MM.1S (cell line): ENCODE data around the gene SERPINB6.
A peak's percentile ranks its signal among the peaks of the same experiment; 100 is the strongest.
"Not testable (repeated sequence)": the region's sequence is repeated elsewhere in the genome, so short reads cannot be mapped to it uniquely, and the experiment has no call there.

Experiments used
- DNase-seq: peaks from one replicate; pipeline ENCODE4 v3.0.0-alpha.2; 2015
- H2AFZ ChIP-seq: fragments of 300-600 bp; sonication (generic); 2 replicates; pipeline ENCODE4 v1.6.0; 2016; ENCODE audit warnings: antibody characterized with exemption, low read length
- H3F3A ChIP-seq: fragments of 300-600 bp; sonication (generic); 2 replicates; pipeline ENCODE4 v1.6.1; 2016; ENCODE audit warnings: mild to moderate bottlenecking, antibody characterized with exemption, low read length, moderate library complexity, mixed read lengths; ENCODE audit not compliant: insufficient read depth
- H3K27ac ChIP-seq: fragments of 300-600 bp; sonication (generic); 2 replicates; pipeline ENCODE4 v1.5.1; 2016; ENCODE audit warnings: mild to moderate bottlenecking, low read length
- H3K27me3 ChIP-seq: fragments of 300-600 bp; sonication (generic); replicated peaks from 2 replicates; pipeline ENCODE4 v1.6.0; 2016; ENCODE audit warnings: low read length; ENCODE audit not compliant: insufficient read depth
- H3K36me3 ChIP-seq: fragments of 300-600 bp; sonication (generic); replicated peaks from 2 replicates; pipeline ENCODE4 v1.6.1; 2016; ENCODE audit warnings: mild to moderate bottlenecking, low read length, mixed read lengths; ENCODE audit not compliant: insufficient read depth
- H3K4me1 ChIP-seq: fragments of 300-600 bp; sonication (generic); 2 replicates; pipeline ENCODE4 v1.6.1; 2016; ENCODE audit warnings: low read length, mixed read lengths
- H3K4me2 ChIP-seq: fragments of 300-600 bp; sonication (generic); 2 replicates; pipeline ENCODE4 v1.6.0; 2016; ENCODE audit warnings: low read depth, low read length
- H3K4me3 ChIP-seq: fragments of 300-600 bp; sonication (generic); 2 replicates; pipeline ENCODE4 v1.5.1; 2016; ENCODE audit warnings: low read length, mixed read lengths
- H3K79me2 ChIP-seq: fragments of 300-600 bp; sonication (generic); 2 replicates; pipeline ENCODE4 v1.6.1; 2016; ENCODE audit warnings: mixed run types, low read length, mixed read lengths
- H3K9ac ChIP-seq: fragments of 300-600 bp; sonication (generic); 2 replicates; pipeline ENCODE4 v1.6.1; 2016; ENCODE audit warnings: low read length, mixed read lengths
- H3K9me2 ChIP-seq: fragments of 300-600 bp; sonication (generic); replicated peaks from 2 replicates; pipeline ENCODE4 v1.6.1; 2016; ENCODE audit warnings: mild to moderate bottlenecking, low read length, mixed read lengths; ENCODE audit not compliant: insufficient read depth
- H3K9me3 ChIP-seq: fragments of 300-600 bp; sonication (generic); replicated peaks from 2 replicates; pipeline ENCODE4 v1.6.1; 2016; ENCODE audit warnings: mild to moderate bottlenecking, low read length, mixed read lengths; ENCODE audit not compliant: insufficient read depth
- H4K20me1 ChIP-seq: fragments of 300-600 bp; sonication (generic); 2 replicates; pipeline ENCODE4 v1.6.1; 2016; ENCODE audit warnings: mild to moderate bottlenecking, low read length, moderate library complexity, mixed read lengths; ENCODE audit not compliant: insufficient read depth
- EZH2 ChIP-seq: fragments of 300-600 bp; sonication (generic); optimal IDR thresholded peaks from 2 replicates; pipeline ENCODE3; 2017; ENCODE audit warnings: low read depth, mild to moderate bottlenecking, antibody characterized with exemption, low read length, mixed read lengths
- EZH2phosphoT487 ChIP-seq: fragments of 300-600 bp; sonication (generic); IDR thresholded peaks from 2 replicates; pipeline ENCODE4 v1.6.1; 2018; ENCODE audit warnings: antibody characterized with exemption, low read length
- TF ChIP-seq, protein P1 (sequence below): fragments of 300-600 bp; sonication (generic); IDR thresholded peaks from 2 replicates; pipeline ENCODE4 v1.5.1; 2016; ENCODE audit warnings: antibody characterized with exemption, low read length, mixed read lengths

SERPINB6 gene

DNA sequence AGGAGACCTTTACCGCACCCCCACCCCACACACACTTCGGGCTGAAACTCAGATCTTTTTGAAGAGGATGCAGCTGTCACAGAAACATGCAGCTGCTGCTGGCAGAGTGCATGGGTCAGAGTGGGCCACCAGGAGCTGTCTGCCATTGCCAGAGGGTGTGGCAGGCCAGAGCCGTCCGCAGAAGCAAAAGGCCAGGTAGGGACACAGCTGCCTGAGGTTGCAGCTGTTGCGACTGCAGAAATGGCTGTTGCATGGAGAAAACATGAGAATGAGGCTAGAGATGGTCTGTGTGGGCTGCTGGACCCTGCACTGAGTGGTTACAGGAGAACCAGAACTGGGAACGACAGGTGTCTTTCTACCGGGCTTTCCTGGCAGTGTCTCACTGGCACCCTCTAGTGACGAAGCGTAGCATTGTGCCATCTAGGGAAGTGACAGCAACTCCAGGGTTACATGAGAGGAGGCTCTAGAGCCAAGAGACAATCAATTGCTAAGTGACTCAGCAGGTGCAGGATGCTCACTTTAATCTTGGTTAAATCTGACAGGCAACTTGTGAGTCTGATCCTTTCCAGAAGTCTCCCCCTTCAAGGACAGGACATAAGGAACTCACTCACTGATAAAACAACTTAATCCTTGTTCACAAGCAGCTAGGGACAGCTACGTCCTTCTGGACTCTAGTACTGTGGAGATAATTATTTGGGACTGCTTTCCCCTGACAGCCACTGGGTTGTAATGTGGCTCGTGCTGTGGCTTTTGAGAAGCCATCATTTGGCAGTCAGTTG, 39.2 kb downstream of the SERPINB6 start:
- Histone ChIP-seq H2AFZ (peak overlapping the region; percentile 80), H3K9me3 (no peaks in the 10 kb centered on the region), H3K9ac (peak overlapping the region; percentile 16; the same call in 1 of the 2 replicates), H3K9me2 (no peaks in the 10 kb centered on the region), H3K4me2 (peak overlapping the region; percentile 95), H3K4me1 (peaks cover 15% of the 10 kb centered on the region), H3F3A (peaks cover 24% of the 10 kb centered on the region), H4K20me1 (no peaks in the 10 kb centered on the region), H3K36me3 (no peaks in the 10 kb centered on the region), H3K4me3 (peak overlapping the region; percentile 55), H3K27ac (peak overlapping the region; percentile 45; the same call in 1 of the 2 replicates), H3K79me2 (no peaks in the 10 kb centered on the region), H3K27me3 (peaks cover 13% of the 10 kb centered on the region)
- TF ChIP-seq EZH2phosphoT487 (no peak), EZH2 (no peak)
- TF ChIP-seq, protein P1, sequence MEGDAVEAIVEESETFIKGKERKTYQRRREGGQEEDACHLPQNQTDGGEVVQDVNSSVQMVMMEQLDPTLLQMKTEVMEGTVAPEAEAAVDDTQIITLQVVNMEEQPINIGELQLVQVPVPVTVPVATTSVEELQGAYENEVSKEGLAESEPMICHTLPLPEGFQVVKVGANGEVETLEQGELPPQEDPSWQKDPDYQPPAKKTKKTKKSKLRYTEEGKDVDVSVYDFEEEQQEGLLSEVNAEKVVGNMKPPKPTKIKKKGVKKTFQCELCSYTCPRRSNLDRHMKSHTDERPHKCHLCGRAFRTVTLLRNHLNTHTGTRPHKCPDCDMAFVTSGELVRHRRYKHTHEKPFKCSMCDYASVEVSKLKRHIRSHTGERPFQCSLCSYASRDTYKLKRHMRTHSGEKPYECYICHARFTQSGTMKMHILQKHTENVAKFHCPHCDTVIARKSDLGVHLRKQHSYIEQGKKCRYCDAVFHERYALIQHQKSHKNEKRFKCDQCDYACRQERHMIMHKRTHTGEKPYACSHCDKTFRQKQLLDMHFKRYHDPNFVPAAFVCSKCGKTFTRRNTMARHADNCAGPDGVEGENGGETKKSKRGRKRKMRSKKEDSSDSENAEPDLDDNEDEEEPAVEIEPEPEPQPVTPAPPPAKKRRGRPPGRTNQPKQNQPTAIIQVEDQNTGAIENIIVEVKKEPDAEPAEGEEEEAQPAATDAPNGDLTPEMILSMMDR, result peak; percentile 98
- peak; percentile 82 for DNase-seq

DNA sequence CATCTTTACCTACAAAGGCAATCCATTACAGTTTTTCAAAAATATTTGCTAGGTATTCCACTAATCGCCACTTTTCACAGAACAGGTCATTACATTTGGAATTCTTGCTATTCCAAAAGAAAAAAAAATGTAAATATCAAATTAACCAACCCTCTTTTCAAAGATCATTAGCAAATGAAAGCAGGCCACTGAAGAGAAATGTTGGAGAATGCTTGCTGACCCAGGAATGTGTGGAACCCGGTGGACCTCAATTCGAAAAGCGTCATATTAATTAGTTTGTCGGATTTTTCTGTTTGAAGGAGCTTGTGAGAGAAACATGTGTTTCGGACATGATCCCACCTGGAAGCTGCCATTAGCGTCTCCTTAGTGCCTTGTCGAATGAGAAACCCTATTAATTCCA, 40.3 kb downstream of the SERPINB6 start:
- Histone ChIP-seq H3K27ac (no peak overlapping the region), H3K4me2 (no peak overlapping the region), H3K36me3 (no peaks in the 10 kb centered on the region), H3K9me2 (no peaks in the 10 kb centered on the region), H3K27me3 (peaks cover 13% of the 10 kb centered on the region), H3K4me1 (peaks cover 15% of the 10 kb centered on the region), H2AFZ (no peak overlapping the region), H3K79me2 (no peaks in the 10 kb centered on the region), H3K9me3 (no peaks in the 10 kb centered on the region), H3F3A (peaks cover 13% of the 10 kb centered on the region), H3K9ac (no peak overlapping the region), H3K4me3 (no peak overlapping the region), H4K20me1 (no peaks in the 10 kb centered on the region)
- no peak for TF ChIP-seq EZH2
- TF ChIP-seq EZH2phosphoT487, result no peak
- TF ChIP-seq, protein P1, result no peak
- DNase-seq, result no peak

DNA sequence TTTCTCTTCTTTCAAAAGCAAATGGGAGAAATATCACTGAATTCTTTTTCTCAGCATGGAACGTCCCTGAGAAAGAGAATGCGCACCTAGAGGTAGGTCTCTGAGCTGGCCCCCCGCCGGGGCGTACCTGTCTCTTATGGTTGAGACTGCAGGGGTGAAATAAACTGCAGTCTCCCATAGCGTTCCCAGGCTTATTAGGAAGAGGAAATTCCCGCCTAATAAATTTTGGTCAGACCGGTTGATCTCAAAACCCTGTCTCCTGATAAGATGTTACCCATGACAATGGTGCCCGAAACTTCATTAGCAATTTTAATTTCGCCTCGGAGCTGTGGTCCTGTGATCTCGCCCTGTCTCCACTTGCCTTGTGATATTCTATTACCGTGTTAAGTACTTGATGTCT, 43.4 kb downstream of the SERPINB6 start:
- not testable (repeated sequence) for H3K79me2 ChIP-seq, H3K4me3 ChIP-seq, H2AFZ ChIP-seq, H4K20me1 ChIP-seq, DNase-seq, H3K9me3 ChIP-seq, H3K9me2 ChIP-seq, H3K4me2 ChIP-seq, H3K36me3 ChIP-seq, H3K27ac ChIP-seq, H3K27me3 ChIP-seq, H3K9ac ChIP-seq
- Histone ChIP-seq H3K4me1 (peaks cover 15% of the 10 kb centered on the region), H3F3A (peaks cover 11% of the 10 kb centered on the region; the same call in 1 of the 2 replicates)

DNA sequence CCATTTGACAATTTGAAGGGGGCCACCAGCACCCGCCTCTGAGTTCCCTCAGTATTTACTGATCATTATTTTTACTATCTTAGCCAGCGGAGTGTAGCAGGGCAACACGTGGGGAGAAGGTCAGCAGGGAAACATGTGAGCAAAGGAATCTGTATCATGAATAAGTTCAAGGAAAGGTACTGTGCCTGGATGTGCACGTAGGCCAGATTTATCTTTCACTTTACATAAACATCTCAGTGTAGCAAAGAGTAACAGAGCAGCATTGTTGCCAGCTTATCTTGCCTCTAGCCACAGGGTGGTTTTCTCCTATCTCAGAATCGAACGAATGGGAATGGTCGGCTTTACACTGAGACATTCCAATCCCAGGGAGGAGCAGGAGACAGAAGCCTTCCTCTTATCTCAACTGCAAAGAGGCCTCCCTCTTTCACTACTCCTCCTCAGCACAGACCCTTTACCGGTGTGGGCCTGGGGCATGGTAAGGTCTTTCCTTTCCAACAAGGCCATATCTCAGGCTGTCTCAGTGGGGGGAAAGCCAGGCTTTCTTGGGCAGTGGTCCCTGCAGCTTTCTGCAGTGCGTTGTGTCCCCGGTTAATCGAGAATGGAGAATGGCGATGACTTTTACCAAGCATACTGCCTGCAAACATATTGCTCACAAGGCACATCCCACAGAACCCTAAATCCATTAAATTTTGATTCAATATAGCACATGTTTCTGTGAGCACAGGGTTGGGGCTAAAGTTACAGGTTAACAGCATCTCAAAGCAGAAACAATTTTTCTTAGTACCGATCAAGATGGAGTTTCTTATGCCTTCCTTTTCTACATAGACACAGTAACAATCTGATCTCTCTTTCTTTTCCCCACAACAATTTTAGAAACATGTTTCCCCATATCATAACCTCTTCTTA, 45.3 kb downstream of the SERPINB6 start:
- not testable (repeated sequence) for H3K36me3 ChIP-seq, H3K9ac ChIP-seq, H3K9me3 ChIP-seq, DNase-seq, H3K4me1 ChIP-seq, H3K9me2 ChIP-seq, H2AFZ ChIP-seq, H3K27ac ChIP-seq, H3K4me2 ChIP-seq, H3K27me3 ChIP-seq, H3K79me2 ChIP-seq, H3K4me3 ChIP-seq, H4K20me1 ChIP-seq, H3F3A ChIP-seq
